WI38 (cell line): ENCODE data around the gene RBBP7.
A peak's percentile ranks its signal among the peaks of the same experiment; 100 is the strongest.

Experiments
- H3K4me3 ChIP-seq: 2 replicates; pipeline ENCODE4 v1.5.1; 2011; ENCODE audit warnings: low read depth, mild to moderate bottlenecking, control low read depth, low read length
- CTCF ChIP-seq: IDR thresholded peaks from 2 replicates; pipeline ENCODE4 v1.5.1; 2012; ENCODE audit warnings: low read depth, mild to moderate bottlenecking, control low read depth, low read length

RBBP7 gene

GRCh38 chrX:16870095-16870861 lies at the start of gene RBBP7:
TSS of gene RBBP7 (minus strand) at chrX:16870362. CDS start at chrX:16870053, 309 bp downstream.
- H3K4me3 ChIP-seq: peak within 1 kb of the TSS; percentile 78
- TF ChIP-seq CTCF: no peak

- TF ChIP-seq CTCF: no peak
Observed at GRCh38 chrX:16918979-16919378, 48.8 kb upstream of the RBBP7 start.

GRCh38 chrX:16917120-16917519 lies 47.0 kb upstream of the RBBP7 start:
- no peak overlapping the region for H3K4me3 ChIP-seq
- TF ChIP-seq CTCF: no peak

More at GRCh38 chrX:16918979-16919378, 48.8 kb upstream of the RBBP7 start:
- H3K4me3 ChIP-seq: no peak overlapping the region

- H3K4me3 ChIP-seq: no peak overlapping the region
- no peak for TF ChIP-seq CTCF
Observed at GRCh38 chrX:16916561-16916960, 46.4 kb upstream of the RBBP7 start.

- H3K4me3 ChIP-seq: no peak overlapping the region
- TF ChIP-seq CTCF: no peak
Observed at GRCh38 chrX:16914058-16914457, 43.9 kb upstream of the RBBP7 start.

GRCh38 chrX:16910376-16910775 lies 40.2 kb upstream of the RBBP7 start:
- no peak for TF ChIP-seq CTCF

GRCh38 chrX:16903274-16904022 lies 33.3 kb upstream of the RBBP7 start:
- H3K4me3 ChIP-seq: no peak overlapping the region
- no peak for TF ChIP-seq CTCF

More at GRCh38 chrX:16910376-16910775, 40.2 kb upstream of the RBBP7 start:
- H3K4me3 ChIP-seq: no peak overlapping the region
